Osteocyte (in vitro differentiated cells): ENCODE data around the gene MEF2D. TPM values are rescaled to one million over a fixed set of nuclear protein-coding genes. Genes with fewer than 3 reads are reported as not detected.

Source experiments
- DNase-seq: peaks from one replicate; pipeline ENCODE4 v3.0.0; 2021; ENCODE audit warnings: mixed read lengths; ENCODE audit not compliant: unreplicated experiment; ENCODE audit errors: extremely low spot score
- H3K27ac Mint-ChIP-seq: one replicate; pipeline ENCODE4 v1.8.0; 2021; ENCODE audit warnings: mild to moderate bottlenecking, mixed read lengths; ENCODE audit not compliant: unreplicated experiment
- H3K27me3 Mint-ChIP-seq: one replicate; pipeline ENCODE4 v1.8.0; 2021; ENCODE audit warnings: mixed read lengths; ENCODE audit not compliant: unreplicated experiment
- H3K36me3 Mint-ChIP-seq: one replicate; pipeline ENCODE4 v1.8.0; 2021; ENCODE audit warnings: mixed read lengths; ENCODE audit not compliant: unreplicated experiment
- H3K4me1 Mint-ChIP-seq: one replicate; pipeline ENCODE4 v1.8.0; 2021; ENCODE audit warnings: mixed read lengths; ENCODE audit not compliant: unreplicated experiment
- H3K4me3 Mint-ChIP-seq: one replicate; pipeline ENCODE4 v1.8.0; 2021; ENCODE audit warnings: mild to moderate bottlenecking, moderate library complexity, mixed read lengths; ENCODE audit not compliant: unreplicated experiment
- H3K9me3 Mint-ChIP-seq: one replicate; pipeline ENCODE4 v1.8.0; 2021; ENCODE audit warnings: mixed read lengths; ENCODE audit not compliant: unreplicated experiment
- CTCF ChIP-seq: fragments of 200-600 bp; sonication (generic); IDR thresholded peaks from 2 replicates; pipeline ENCODE4 v1.5.0; 2021; ENCODE audit warnings: antibody characterized with exemption, mild to moderate bottlenecking, moderate library complexity
- total RNA-seq: library from RNA; stranded (reverse); gene quantifications from 2 replicates; pipeline ENCODE4 v1.2.1, GENCODE V29; 2021

Gene MEF2D
- total RNA-seq, 1 donor from 2014 or later, result 45.8 TPM

DNA sequence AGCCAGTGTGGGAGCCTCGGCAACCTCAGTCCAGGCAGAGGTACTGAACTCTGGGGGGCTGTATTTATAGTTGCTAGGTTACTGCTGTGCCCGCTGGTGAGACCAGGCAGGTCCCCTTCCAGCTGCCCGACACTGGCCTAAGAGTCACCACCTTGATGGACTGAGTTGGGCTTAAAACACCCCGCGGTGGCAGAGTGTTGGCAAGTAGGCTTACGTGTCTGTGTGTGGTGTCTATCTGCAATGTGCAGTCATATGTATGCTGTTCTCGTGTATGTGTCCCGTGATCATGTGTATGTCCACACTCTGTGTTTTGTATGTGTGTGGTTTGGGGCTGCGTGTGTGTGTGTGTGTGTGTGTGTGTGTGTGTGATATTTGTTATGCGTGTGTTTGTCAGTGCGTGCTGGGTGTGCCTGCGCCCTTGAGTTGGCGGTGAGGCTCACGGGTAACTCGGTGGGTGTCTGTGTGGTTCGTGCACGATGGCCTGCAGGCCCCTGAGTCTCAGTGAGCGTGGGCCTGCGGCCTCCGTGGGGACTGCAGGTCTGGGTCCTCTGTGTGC, 65.5 kb downstream of the MEF2D start:
- Mint-ChIP-seq H3K4me3 (peak overlapping the region; percentile 50), H3K27me3 (peaks cover 89% of the 10 kb centered on the region), H3K36me3 (peaks cover 3% of the 10 kb centered on the region), H3K4me1 (peaks cover 11% of the 10 kb centered on the region), H3K27ac (no peak overlapping the region), H3K9me3 (no peaks in the 10 kb centered on the region)
- no peak for TF ChIP-seq CTCF
- no peak for DNase-seq

DNA sequence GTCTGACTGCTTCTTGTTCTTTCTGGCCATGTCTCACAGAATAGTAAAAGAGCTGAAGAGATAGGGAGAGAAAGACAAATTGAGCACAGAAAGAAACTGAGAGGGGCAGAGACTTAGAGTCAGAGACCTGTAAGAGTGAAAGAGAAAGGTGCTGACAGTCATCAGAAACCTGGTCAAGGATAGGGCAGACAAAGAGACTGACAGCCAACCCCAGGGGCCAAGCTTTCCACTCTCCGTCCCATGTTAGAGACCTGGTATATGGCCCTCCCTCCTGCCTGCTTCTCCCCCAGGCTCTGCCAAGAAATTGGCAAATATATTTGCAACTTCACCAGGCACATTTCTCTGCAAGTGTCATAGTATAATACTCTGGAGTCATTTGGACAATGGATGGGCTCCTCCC, 67.0 kb downstream of the MEF2D start:
- Mint-ChIP-seq H3K27me3 (peaks cover 90% of the 10 kb centered on the region), H3K27ac (no peak overlapping the region), H3K9me3 (no peaks in the 10 kb centered on the region), H3K4me3 (no peak overlapping the region), H3K4me1 (peaks cover 11% of the 10 kb centered on the region), H3K36me3 (peaks cover 3% of the 10 kb centered on the region)
- no peak for TF ChIP-seq CTCF
- no peak for DNase-seq

DNA sequence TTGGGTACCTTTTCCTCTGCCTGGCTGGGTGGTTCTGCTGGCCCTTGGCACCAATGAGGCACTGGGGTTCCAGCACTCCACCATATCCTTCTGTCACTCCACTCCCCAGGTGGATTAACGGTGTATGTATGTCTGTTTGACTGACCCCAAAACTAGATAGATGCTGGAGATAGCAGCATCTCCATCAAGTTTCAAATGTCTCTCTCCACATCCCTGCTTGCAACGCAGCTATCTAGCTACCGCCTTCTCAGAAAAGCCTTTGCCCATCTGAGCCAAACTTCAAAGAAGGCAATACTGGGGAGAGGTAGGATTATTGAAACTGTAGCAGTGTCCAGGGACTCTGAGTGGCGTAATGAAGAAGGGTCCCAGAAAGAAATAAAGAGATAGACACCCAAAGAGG, 67.5 kb downstream of the MEF2D start:
- no peaks in the 10 kb centered on the region for H3K9me3 Mint-ChIP-seq
- peaks cover 11% of the 10 kb centered on the region for H3K4me1 Mint-ChIP-seq
- TF ChIP-seq CTCF, result no peak
- H3K27me3 Mint-ChIP-seq, result peaks cover 90% of the 10 kb centered on the region
- no peak overlapping the region for H3K4me3 Mint-ChIP-seq
- H3K36me3 Mint-ChIP-seq, result peaks cover 3% of the 10 kb centered on the region
- no peak for DNase-seq
- H3K27ac Mint-ChIP-seq, result no peak overlapping the region

GRCh38 chr1:156432669-156433018, 67.9 kb downstream of the MEF2D start:
- Mint-ChIP-seq H3K9me3 (no peaks in the 10 kb centered on the region), H3K4me3 (no peak overlapping the region), H3K27ac (no peak overlapping the region), H3K4me1 (peaks cover 11% of the 10 kb centered on the region), H3K36me3 (peaks cover 3% of the 10 kb centered on the region), H3K27me3 (peaks cover 90% of the 10 kb centered on the region)
- DNase-seq, result no peak
- no peak for TF ChIP-seq CTCF

DNA sequence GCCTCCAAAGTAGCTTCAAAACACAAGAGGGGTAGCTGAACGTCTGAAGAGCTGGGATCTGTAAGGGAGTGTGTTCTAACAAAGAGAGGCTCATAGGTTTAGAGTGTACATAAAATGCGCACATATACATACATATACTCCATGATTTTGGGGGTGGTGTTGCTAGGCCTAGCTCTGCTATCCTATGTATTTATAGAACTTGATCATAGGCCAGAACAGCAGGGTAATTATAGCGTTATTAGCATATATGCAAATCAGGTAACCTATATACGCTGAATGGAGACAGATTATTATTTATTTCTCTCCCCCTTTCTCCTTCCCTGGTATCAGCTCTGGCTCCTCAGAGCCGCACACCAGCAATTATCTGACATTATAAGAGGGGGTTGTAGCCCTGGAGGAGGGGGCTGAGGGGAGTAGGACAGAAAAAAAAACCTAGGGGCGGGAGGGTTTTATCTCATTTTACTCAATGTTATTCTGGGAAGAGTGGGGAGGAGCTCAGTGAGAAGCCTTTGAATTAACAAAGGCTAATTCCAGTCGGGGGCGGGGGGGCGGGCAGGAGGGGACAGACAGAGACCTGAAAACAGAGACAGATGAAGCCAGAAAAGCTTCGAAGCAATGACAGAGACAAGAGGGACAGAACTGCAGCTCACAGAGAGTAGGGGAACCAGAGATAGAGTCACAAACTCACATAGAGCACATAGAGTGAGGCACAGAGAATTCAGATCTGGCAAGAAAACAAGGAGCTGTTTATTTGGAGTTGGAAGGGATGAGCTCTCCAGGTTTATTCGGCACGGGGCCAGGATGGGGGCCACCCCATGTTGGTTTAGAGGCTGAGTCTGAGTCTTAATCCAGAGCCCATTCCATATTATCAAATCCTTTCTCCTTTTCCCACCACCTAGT, 68.6 kb downstream of the MEF2D start:
- peaks cover 90% of the 10 kb centered on the region for H3K27me3 Mint-ChIP-seq
- TF ChIP-seq CTCF, result no peak

More for the DNA sequence above, 68.6 kb downstream of the MEF2D start:
- Mint-ChIP-seq H3K4me3 (no peak overlapping the region), H3K27ac (no peak overlapping the region), H3K9me3 (no peaks in the 10 kb centered on the region), H3K4me1 (peaks cover 11% of the 10 kb centered on the region), H3K36me3 (no peaks in the 10 kb centered on the region)
- DNase-seq, result no peak
